Measurements from ENCODE around the gene SND1.

Gene SND1

DNA sequence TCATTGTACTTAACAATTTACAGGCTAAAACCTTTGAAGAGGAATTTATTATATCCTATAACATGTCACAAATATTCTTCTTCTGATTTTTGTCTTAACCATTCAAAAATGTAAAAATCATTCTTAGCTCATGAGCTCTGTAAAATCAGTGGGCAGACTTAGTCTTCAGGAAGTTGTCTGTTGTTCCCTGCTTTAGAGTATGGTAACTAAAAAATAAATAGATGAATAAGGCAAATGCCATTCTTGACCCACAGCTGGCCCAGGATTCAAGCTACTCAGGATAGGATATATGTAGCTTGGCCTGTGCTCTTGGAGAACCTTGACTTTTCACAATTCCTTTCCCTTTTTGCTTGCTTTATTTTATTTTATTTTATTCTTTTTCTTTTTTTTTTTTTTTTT lies 327.7 kb downstream of the SND1 start:
- no peak for DNase-seq

DNA sequence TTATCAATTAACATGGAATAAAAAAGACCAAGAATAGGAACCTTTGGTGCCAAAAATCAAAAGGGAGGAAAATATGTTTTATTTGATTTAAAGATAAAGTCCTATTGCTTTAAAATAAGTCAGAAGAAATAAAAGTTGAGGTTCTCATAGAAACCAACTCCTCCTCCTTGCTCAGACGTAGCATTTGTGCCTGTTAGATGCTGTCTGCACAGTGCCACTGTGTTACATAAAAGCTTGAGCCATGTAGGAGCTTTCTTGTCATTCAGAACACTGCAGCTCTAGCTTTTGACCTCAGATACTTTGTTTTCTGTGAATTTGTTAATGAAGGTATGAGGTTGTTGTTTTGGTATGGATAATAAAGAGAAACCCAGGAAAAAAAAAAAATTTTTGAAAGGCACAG lies 328.9 kb downstream of the SND1 start:
- DNase-seq: no peak

DNA sequence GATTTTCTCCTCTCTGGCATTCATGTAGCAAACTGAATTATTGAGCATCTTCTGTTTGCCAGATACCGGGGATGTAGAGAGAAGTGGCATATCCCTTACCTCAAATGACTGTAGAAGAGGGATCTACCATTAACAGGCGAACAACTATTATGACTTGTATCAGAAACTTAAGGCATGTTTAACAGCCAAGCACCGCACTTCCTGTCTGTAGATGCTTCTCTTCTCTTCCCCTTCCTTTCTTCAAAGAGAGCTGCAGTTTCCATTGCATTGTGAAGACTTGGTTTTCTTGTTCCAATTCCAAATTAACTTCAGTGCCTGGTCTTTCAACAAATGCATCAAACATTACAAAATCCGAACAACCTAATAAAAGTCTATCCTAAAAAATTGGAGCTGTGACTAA lies 330.0 kb downstream of the SND1 start:
- no peak for DNase-seq

- peak in 1 of 2 experiments; percentile 7 for DNase-seq
Observed at GRCh38 chr7:127983804-127984332, 331.9 kb downstream of the SND1 start.

GRCh38 chr7:127986581-127987521 lies 334.9 kb downstream of the SND1 start:
- no peak for DNase-seq

DNA sequence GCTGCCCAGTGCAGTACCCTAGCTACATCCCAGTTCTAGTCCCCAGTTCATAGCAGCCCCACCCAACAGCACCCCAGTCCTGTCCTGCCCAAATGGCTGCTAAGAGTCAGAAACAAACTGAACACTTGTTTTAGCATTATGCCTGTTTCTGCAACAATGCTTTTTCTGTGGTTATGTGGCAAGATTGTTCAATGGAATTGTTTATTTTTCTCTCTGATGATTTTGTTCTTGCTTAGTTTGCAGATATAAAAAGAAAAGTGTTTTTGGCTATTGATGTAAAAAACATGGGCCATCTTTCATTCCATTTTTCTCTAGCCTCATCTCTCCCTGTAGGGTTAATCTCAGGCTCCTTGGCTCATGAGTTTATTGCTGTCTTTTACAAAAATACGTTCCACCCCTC lies 336.8 kb downstream of the SND1 start:
- no peak for DNase-seq

DNA sequence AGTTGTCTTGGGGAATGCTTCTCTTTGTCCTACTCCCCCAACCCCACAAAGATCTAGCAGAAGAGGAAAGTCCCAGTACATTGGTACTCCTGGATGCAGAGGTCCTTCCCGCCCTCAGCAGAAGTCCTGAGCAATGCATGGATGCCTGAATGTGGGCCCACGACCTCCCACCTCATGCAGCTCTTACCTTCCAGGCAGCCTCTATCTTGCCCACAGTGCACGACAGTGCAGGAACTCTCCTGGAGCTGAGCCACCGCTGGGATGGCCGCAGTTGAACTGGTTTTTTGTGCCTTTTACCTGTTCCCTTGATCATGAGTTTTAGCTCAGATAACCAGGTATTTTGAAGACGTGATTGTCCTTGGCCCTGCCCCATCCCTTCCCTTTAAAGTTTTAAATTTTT lies 341.3 kb downstream of the SND1 start:
- no peak for DNase-seq

DNA sequence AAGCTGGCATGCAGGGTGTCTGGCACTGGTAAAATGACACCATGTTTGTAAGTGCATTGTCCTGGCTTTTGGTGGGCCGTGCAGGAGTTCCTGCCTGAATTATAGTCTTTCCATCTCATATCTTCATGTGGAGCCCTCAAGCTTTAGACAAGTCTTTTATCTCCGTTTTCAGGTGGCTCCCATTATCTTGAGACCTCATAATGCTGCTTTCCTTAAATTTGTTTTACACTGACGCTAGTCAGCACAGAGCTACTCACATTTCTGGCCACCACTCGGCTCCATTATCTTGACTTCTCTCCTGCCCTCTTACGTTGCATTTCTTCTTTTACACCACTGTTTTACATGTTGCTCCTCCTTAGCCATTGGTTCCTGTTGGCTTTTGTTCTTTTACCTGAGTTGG lies 342.0 kb downstream of the SND1 start:
- DNase-seq: no peak

DNA sequence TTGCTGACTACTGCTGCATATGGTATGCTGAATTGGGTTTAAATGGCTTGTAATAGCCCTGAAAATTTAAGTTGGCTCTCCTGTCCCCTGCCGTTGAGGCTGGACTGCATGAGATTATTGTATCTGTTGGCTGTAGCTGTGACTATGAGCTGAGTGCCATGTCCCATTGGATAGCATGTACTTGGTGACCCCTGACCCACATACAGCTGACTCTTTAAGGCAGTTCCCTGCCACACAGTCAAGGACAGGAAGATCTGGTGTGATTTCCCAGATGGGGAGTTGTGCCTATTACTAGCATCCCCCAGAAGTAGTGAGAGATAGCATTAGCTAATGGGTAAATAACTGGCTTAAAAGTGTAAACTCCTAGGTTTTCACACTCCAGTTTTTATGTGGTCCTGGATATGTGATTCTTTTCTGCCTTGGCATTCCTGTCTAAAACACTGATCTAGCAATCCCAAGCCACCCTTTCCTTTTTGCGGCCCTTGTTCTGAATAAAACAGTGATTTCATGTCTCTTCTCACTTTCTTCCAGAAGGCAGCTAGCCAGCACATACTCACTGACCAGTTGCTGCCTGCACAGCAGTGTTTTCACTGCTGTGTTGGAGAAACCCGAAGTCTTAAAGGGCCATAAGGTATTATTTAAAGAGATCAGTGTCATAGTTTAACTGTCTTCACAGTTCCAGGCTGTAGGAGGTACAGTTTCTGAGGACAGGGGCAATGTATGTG lies 343.3 kb downstream of the SND1 start:
- DNase-seq: no peak

- DNase-seq: no peak
Observed at GRCh38 chr7:127995881-127996215, 343.9 kb downstream of the SND1 start.

DNA sequence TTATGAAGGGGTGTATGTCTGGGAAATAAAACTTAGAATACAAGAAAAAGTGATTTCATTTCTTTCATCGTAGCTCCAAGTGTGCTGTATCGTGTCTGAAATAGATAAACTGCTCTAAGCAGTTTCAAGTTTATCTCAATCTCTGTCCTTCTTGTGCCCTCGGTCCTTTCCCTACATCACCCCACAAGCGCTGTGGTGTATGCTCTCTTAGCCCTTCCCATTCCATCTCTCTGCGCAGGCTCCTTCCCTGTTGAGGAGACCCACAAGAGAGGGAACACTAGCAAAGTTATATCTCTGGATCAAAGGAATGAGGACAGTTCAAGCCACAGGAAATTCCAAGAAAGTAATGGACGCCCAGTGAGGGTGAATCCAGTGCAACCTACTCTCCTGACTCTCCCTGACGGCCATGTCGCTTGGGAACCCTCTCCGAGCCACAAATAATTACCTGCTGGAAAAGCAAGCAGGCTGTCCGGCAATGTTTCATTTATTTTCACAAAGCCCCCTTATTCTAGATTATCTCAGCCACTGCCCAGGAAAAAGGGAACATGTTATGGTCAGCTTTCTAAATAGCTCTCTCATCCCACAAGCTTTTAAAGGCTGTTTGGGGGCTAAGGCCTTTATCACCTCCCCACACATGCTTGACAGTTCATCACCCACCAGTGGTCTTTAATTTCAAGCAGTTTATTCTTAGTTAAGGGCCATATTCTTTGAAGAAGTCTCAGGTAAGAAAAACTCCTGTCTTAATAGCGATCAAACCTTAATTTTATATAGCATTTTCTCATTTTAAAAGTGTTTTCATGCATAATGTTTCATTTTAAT lies 344.5 kb downstream of the SND1 start:
- no peak for DNase-seq

DNA sequence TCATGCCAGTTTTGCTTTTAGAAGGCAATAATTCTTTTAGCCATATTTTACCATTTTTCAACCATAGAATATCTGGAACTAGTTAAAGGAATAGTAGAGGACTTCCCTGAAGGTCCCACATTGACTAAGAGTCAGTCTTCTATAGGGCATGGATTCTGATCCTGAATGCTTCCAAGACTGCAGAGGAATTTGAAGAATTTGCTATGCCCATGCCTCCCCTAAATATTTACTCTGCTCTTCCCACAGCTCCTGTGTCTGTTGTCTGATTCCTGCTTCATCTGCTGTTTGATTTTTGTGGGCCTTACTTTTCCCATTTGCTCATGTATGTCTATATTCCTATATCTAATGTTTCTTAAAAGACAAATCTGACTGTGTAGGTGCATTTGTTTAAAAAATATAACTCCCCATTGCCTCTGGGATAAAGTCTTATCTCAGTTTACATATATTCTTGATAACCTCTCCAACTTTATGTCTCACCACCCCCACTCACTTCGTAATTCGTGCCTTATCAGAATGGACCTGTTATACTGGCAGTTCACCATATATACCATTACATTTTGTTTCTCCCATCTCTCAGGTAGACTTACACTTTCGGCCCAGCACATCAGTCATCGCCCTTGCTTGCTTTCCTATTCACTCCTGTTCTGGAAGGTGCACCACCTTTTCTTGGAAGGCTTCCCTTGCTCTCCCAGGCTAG lies 345.4 kb downstream of the SND1 start:
- DNase-seq: no peak

DNA sequence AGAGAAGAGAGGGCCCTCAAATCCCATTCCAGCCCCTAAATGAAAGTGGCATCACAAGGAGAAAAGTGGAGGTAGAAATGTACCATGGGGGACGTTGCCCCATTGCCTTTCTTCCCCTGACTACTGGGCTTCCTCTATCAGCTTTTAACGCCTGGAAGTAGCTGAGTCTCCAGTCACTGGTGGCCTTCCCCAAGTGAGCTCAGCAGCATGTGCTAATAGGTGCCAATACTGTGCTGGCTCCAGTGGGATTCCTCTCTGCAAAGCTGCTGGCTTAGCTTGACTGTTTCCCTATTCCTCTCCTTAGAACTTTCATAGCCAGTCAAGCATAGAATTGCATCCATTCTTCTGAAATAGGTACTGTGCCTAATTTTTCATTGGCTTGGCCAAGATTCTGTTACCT lies 346.7 kb downstream of the SND1 start:
- no peak for DNase-seq

- DNase-seq: no peak
Observed at GRCh38 chr7:128000048-128000447, 348.1 kb downstream of the SND1 start.

DNA sequence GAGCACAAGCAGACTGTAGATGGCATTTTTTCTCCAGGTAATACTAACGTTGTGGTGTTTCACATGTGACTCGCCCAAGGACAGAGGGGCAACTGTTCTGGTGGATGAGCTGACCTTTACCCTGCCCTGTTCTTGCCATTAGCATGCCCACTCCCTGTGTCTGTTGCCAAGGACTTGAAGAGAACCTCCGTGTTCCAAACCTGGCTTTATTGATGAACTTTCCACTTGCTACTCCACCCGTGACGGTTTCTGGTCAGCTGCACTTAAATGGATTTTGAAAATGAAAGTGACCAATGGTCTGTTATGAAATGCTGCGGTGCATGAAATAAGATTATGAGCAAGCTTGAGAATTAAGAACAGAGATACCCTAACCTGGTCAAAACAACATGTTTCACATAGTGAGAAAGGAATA lies 348.9 kb downstream of the SND1 start:
- DNase-seq: no peak

DNA sequence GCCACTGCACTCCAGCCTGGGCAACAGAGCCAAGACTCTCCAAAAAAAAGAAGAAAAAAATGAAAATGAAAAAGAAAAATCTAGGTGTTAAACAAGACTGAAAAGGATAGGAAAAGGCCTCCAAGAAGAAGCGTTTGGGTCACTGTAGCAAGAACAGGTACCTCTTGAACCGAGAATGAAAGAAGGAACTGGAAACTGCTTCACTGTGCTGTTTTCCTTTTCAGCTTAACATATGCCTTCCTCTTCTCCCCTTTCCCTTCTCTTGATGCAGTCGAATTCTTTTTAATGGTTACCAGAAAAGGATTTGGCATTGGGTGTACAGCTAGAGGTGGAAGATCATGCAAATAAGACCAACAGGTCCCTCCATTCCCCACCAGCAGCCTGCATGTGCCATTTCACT lies 351.2 kb downstream of the SND1 start:
- no peak for DNase-seq

DNA sequence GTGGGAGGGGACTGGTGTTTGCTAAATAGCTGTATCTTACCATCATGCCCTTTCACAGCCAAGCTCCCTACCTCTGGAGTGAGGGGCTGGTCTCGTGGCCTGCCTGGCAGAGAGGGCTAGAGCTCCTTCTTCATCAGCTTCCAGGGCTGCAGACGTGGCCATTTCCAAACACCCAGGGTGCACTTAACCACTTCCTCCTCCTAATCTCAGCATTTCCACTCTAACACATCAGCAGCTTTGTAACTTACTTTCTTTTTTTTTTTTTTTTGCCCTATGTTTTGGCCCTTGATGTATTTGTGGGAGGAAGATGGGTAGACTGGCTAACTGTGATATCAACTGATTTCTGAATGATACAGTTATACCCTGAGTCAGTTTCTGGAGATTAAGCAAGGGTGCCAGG lies 351.8 kb downstream of the SND1 start:
- DNase-seq: no peak

DNA sequence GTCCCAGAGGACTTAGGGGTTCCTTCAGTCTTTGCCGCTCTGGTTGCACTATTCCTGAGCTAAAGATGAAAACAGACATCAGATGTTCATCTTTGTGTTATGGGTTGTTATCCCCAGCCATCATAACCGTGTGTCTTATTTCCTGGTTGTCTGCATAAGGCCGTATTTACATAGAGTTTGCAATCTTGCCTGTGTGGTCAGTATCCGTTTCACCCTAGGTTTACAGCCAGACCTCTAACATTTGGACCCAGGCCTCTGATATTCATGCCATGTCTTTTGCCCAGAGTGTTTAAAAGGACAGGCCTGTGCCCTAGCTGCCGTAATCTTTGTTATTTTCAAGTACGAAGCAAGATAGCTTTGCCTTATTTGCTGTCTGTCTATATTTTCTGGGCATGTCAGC lies 352.6 kb downstream of the SND1 start:
- DNase-seq: no peak

GRCh38 chr7:128005117-128005516 lies 353.1 kb downstream of the SND1 start:
- no peak for DNase-seq

DNA sequence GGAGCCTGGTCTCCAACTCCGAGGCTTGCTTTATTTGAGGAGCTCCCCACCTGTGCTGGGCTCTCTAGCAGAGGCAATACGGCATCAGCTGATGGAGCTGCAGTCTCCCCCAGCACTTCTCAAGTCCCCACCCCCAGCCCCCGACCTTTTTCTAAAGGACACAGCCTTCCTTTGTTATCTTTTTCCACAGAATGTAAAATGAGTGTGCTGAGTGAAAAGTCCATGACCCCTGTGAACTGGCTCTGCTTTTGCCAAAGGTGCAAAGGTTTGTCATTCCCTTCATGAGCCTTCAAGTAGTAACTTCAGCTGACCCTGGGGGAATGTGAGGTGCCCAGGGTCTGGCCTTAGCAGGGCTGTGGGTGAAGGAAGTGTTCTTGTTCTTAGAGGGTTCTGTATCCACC lies 353.8 kb downstream of the SND1 start:
- no peak for DNase-seq

DNA sequence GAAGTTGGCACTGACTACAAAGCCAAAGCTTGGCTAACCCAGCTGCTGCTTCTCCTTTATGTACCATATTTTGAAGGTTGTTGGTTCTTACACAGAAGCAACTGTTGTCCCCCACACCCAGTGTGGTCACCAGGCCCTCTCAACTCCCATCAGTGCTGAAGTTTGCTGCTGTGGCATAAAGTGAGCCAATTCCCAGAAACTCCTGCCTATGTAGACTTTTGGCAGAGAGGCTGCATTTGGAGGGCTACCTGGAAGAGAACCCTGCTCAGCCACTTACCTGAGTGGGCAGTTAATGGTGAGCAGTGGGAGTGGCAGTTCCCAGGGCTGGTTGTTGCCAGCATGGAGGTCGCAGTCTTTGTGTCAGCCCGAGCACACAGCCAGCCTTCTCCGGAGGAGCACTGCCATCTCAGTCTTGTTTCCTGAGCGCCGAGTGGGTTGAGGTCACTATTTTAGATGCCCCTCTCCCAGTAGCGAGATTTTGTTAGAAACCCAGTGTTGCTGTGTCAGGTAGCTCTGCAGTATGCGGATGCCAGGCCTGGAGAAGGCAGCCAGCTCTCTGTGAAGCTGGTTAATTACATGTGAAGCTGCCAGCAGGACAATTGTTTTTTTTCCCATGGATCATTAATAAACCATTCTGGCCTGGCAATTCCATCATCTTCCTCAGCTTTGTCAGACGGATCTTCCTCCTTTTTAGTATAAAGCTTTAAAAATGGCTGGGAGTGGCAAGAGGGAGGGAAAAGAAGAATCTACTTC lies 354.7 kb downstream of the SND1 start:
- no peak for DNase-seq

DNA sequence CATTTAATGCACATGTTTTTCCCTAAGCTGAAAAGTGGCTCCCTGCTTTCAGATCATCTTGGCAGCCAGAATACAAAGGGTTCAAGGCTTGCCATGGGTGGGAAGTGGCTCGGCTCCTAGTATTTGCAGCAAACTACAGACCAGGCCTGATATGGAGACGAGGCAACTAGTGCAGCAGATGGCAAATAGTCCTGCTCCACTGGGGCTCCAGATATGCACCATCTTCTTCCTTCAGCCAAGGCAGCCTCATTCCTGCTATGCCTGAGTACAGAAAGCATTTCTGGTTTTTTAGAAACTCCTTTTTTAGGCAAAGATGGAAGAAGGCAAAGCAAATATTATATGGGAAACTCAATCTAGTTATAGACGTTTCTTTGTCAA lies 355.3 kb downstream of the SND1 start:
- DNase-seq: no peak
